Stomach (tissue), 9 donors: ENCODE measurements around the gene GJA1. TPM values are rescaled to one million over a fixed set of nuclear protein-coding genes. Genes with fewer than 3 reads are reported as not detected.

Experiments
- DNase-seq, 2 donors: peaks; one replicate each; pipeline versions ENCODE4 v3.0.0 to v3.0.0-alpha.2; 2013 to 2019
- H3K27ac ChIP-seq, 5 donors: fragments of 200-600 bp in 4 of 5; sonication (generic) in 4 of 5; one replicate each; pipeline ENCODE4 v1.5.1; 2013 to 2019; ENCODE audit warnings: mild to moderate bottlenecking in 1 of 5, moderate library complexity in 1 of 5
- H3K27me3 ChIP-seq, 3 donors: fragments of 200-600 bp; sonication (generic); one replicate each; pipeline ENCODE4 v1.5.1; 2017 to 2019; ENCODE audit warnings: mixed run types in 1 of 3
- H3K36me3 ChIP-seq, 4 donors: fragments of 200-600 bp; sonication (generic); 1 replicate in 3 of 4; 2 replicates in 1 of 4; pipeline ENCODE4 v1.5.1; 2016 to 2019
- H3K4me1 ChIP-seq, 4 donors: fragments of 200-600 bp; sonication (generic); one replicate each; pipeline ENCODE4 v1.5.1; 2016 to 2019
- H3K4me3 ChIP-seq, 4 donors: fragments of 200-600 bp; sonication (generic) in 3 of 4; one replicate each; pipeline ENCODE4 v1.5.1; 2016 to 2019; ENCODE audit warnings: mild to moderate bottlenecking in 1 of 4
- H3K9me3 ChIP-seq, 4 donors: fragments of 200-600 bp; sonication (generic); one replicate each; pipeline ENCODE4 v1.5.1; 2016 to 2019
- EP300 ChIP-seq: sonication (generic); formaldehyde crosslinking; IDR thresholded peaks from one replicate; pipeline ENCODE4 v1.6.1; 2017; ENCODE audit warnings: antibody characterized with exemption
- POLR2A ChIP-seq, 4 donors: fragments of 450-650 bp; IDR thresholded peaks; one replicate each; pipeline ENCODE4 v1.6.1; 2016; ENCODE audit warnings: antibody characterized with exemption in 4 of 4, control low read depth in 2 of 4, mild to moderate bottlenecking in 1 of 4, moderate library complexity in 1 of 4
- POLR2AphosphoS5 ChIP-seq, 3 donors: sonication (generic); formaldehyde crosslinking; IDR thresholded peaks; one replicate each; pipeline ENCODE4 v1.6.1; 2016; ENCODE audit warnings: antibody characterized with exemption in 3 of 3
- WGBS, 5 donors: extraction: QIAGEN DNeasy Blood & Tissue Kit in 3 of 5; methylation state at CpG; one replicate each; pipeline versions ENCODE4 v1.1.5 to v1.1.7; 2013 to 2018; 5-methylcytosine and 5-hydroxymethylcytosine counted together
- intact Hi-C: fragments of 100-400 bp; cut with DNase I; formaldehyde crosslinking; loops from one replicate; pipeline ENCODE4 v1.15.1; 2023; ENCODE audit warnings: low total_unique reads
- polyA plus RNA-seq, 3 donors: library from polyadenylated mRNA; stranded (reverse); fragments of 200-250 nt; gene quantifications; one replicate each; pipeline ENCODE4 v1.2.3, GENCODE V29; 2013
- small RNA-seq, 4 donors: library from RNA; depleted of rRNA; stranded (forward); fragments of <200 nt; gene quantifications; one replicate each; pipeline ENCODE3, GENCODE V24; 2016
- total RNA-seq, 5 donors: library from RNA; depleted of rRNA; stranded (reverse); fragments of >200 nt; gene quantifications; one replicate each; pipeline versions ENCODE4 v1.1.0 to v1.2.3, GENCODE V29; 2014 to 2016
- TF ChIP-seq, protein P1 (sequence below), 7 experiments: fragments of 450-650 bp in 4 of 7; fragments of 200-600 bp in 3 of 7; sonication (generic) in 3 of 7; IDR thresholded peaks; one replicate each; pipeline ENCODE4 v1.5.1; 2016 to 2019; ENCODE audit warnings: antibody characterized with exemption in 7 of 7, control low read depth in 2 of 7, mild to moderate bottlenecking in 1 of 7
- donor health status: healthy with polysubstance abuse.
- donor health status: Bipolar disorder and iron deficiency.
- donor health status: healthy.

The GJA1 gene
- total and polyA plus RNA-seq, 8 donors: 0.29 to 99.1 (median 18.8) TPM

GRCh38 chr6:121492536-121492935 lies 57.1 kb downstream of the GJA1 start:
- Histone ChIP-seq H3K9me3 (no peaks in the 10 kb centered on the region), H3K27me3 (no peaks in the 10 kb centered on the region), H3K27ac (no peak overlapping the region), H3K36me3 (no peaks in the 10 kb centered on the region), H3K4me3 (no peak overlapping the region), H3K4me1 (peaks cover 0 to 9% (median 0%) of the 10 kb centered on the region in 4 donors)
- TF ChIP-seq POLR2A (IDR thresholded peaks at IDR 0.05) (no peak), POLR2AphosphoS5 (IDR thresholded peaks at IDR 0.05) (no peak), EP300 (no peak)
- TF ChIP-seq, protein P1, sequence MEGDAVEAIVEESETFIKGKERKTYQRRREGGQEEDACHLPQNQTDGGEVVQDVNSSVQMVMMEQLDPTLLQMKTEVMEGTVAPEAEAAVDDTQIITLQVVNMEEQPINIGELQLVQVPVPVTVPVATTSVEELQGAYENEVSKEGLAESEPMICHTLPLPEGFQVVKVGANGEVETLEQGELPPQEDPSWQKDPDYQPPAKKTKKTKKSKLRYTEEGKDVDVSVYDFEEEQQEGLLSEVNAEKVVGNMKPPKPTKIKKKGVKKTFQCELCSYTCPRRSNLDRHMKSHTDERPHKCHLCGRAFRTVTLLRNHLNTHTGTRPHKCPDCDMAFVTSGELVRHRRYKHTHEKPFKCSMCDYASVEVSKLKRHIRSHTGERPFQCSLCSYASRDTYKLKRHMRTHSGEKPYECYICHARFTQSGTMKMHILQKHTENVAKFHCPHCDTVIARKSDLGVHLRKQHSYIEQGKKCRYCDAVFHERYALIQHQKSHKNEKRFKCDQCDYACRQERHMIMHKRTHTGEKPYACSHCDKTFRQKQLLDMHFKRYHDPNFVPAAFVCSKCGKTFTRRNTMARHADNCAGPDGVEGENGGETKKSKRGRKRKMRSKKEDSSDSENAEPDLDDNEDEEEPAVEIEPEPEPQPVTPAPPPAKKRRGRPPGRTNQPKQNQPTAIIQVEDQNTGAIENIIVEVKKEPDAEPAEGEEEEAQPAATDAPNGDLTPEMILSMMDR (IDR thresholded peaks at IDR 0.05): no peak
- 73 to 96% (median 85%) methylated on average over 1 of the region's 1 CpG for WGBS, 5 donors
- intact Hi-C loops: no loop called here
- no peak for DNase-seq

DNA sequence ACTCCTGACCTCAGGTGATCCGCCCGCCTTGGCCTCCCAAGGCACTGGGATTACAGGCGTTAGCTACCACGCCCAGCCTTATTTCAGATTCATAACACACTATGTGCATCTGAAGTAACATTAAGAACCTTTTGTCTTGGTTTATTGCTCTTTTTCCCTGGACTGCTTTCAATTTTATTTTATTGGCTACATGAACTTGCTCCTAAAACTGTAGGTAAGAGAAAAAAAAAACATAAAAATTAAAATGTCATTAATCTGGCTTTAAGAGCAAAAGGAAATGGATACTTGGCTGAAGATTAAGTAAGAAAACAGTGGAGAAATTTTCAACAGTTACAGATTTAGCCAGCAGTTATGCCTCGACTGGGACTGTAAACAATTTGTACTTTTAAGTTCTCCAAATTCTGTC lies 62.5 kb downstream of the GJA1 start:
- Histone ChIP-seq H3K4me3 (no peak overlapping the region), H3K4me1 (peaks cover 0 to 6% (median 0%) of the 10 kb centered on the region in 4 donors), H3K27me3 (no peaks in the 10 kb centered on the region), H3K9me3 (no peaks in the 10 kb centered on the region), H3K36me3 (no peaks in the 10 kb centered on the region), H3K27ac (peak overlapping the region in 1 of 5 donors; percentile 0)
- TF ChIP-seq POLR2AphosphoS5 (IDR thresholded peaks at IDR 0.05) (no peak), POLR2A (IDR thresholded peaks at IDR 0.05) (no peak), EP300 (no peak)
- TF ChIP-seq, protein P1 (IDR thresholded peaks at IDR 0.05): no peak
- no peak for DNase-seq
- WGBS, 5 donors: 45 to 73% (median 66%) methylated on average over 5 of the region's 5 CpGs
- intact Hi-C loops: no loop called here

- Histone ChIP-seq H3K9me3 (no peaks in the 10 kb centered on the region), H3K27me3 (no peaks in the 10 kb centered on the region), H3K27ac (no peak overlapping the region), H3K4me1 (peaks cover 0 to 6% (median 0%) of the 10 kb centered on the region in 4 donors), H3K36me3 (no peaks in the 10 kb centered on the region), H3K4me3 (no peak overlapping the region)
- 70 to 91% (median 83%) methylated on average over 7 to 12 of the region's 12 CpGs for WGBS, 5 donors
- DNase-seq: no peak
- intact Hi-C loops: no loop called here
- no peak for TF ChIP-seq EP300
- TF ChIP-seq, protein P1 (IDR thresholded peaks at IDR 0.05): no peak
- no peak for TF ChIP-seq POLR2AphosphoS5 (IDR thresholded peaks at IDR 0.05)
- no peak for TF ChIP-seq POLR2A (IDR thresholded peaks at IDR 0.05)
Observed at GRCh38 chr6:121498481-121499276, 63.2 kb downstream of the GJA1 start.

Small RNA genes lying within 50 kb of the gene (small RNA-seq; reads per million reads assigned to genes)
- 0 reads per million in 4 donors for gene RNU4-35P

Other genes starting within 250 kb of the GJA1 start
- gene TBC1D32, start 101.2 kb upstream of the GJA1 start, total RNA-seq: 10 to 100 TPM in 2 of 5 donors, 1 to 10 TPM in 3; 1.3 to 38.2 (median 4.6) TPM
- gene TBC1D32, start 101.2 kb upstream of the GJA1 start, polyA plus RNA-seq: 1 to 10 TPM in 1 of 3 donors, under 1 TPM in 2; 0.46 to 1.4 (median 0.56) TPM